Right ventricle myocardium inferior (tissue), 1 donor: Measurements from ENCODE around the gene UNC5A. TPM values are rescaled to one million over a fixed set of nuclear protein-coding genes. Genes with fewer than 3 reads are reported as not detected.

ENCODE experiments used
- ATAC-seq: fragments of 200-7000 bp; cut with Tn5 transposase; one replicate; pipeline ENCODE4 v1.9.1; 2020; ENCODE audit warnings: mild to moderate bottlenecking, moderate library complexity
- DNase-seq: peaks from one replicate; pipeline ENCODE4 v3.0.0; 2021; ENCODE audit errors: missing footprints
- intact Hi-C: fragments of 100-400 bp; cut with DNase I; formaldehyde crosslinking; loops from one replicate; pipeline ENCODE4 v1.11.0; 2022
- total RNA-seq: library from RNA; stranded (reverse); fragmentation: NEBNext Ultra II Directional; extraction: Animal tissue kit (Norgen Biotek cat#: 25700); gene quantifications from one replicate; pipeline ENCODE4 v1.2.1, GENCODE V29; 2021
- donor health status: DM: no; HTN: yes; CAD: no; lungs with severe emphysema.

Gene UNC5A
- total RNA-seq, 1 donor from 2014 or later = 0.08 TPM

DNA sequence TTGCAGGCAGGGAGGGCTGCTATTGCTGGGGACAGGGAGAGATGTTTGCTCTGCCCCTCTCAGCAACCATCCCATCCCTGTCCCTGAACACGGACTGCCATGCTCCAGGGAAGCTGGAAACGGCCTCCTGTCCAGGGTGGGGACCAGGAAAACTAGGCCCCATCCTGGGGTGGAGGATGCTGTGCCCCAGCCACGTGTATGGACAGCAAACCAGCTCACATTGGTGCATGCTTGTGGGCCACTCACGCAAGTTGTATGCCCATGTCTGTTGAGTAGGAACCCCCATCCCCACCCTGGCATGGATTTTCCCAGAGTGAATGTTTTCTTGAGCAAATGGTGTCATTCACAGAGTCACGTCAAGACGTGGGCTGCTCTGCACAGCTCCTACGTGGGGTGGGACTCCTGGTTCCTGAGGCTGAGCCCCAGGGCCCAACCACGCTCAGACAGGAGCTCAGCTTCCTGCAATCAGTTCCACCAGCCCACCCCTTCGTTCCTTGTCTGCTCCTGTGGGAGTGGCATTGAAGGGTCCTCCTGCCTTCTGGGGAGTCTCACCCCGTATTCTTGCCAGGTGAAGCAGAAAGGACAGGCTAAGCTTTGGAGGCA, 4.6 kb downstream of the UNC5A start:
- no peak for ATAC-seq
- peak; percentile 31 for DNase-seq
- intact Hi-C loops = loop anchor here (5.0 kb wide), 1 partner anchor 158 kb away; no protein-coding TSS in a partner anchor

GRCh38 chr5:176816043-176816745, 5.8 kb downstream of the UNC5A start:
- intact Hi-C loops = loop anchor here (5.0 kb wide), 1 partner anchor 159 kb away; no protein-coding TSS in a partner anchor
- ATAC-seq (no peak), DNase-seq (peak; percentile 22)

DNA sequence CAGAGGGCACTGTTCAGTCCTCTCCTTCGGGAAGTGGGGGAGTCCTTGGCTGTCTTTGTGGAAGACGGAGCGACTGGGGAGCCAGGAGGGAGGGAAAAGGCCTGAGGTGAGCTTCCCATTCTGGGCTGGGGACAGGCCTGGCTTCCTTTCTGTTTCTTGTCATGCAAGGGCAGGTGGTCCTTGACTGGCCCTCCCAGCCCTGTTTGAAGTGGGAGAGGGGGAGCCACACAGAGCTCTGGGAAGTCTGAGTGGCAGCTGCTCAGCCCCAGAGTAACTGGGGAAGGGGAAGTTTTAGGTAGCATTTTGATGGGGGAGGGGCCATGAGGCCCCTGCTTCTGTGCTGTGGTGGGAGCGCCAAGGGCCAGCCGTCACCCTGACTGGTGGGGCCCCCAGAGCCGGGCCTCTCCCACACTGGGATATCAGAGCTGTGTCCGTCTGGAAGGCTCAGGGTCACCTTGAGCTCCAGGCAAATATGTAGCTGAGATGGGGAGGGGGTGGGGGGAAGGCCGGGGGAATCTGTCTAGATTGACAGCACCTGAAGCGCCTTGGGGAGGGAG, 6.5 kb downstream of the UNC5A start:
- DNase-seq = peak; percentile 21
- ATAC-seq = no peak
- intact Hi-C loops = loop anchor here (5.0 kb wide), 1 partner anchor 160 kb away; no protein-coding TSS in a partner anchor

GRCh38 chr5:176817369-176817840, 7.0 kb downstream of the UNC5A start:
- DNase-seq = peak; percentile 25
- intact Hi-C loops = loop anchor here (5.0 kb wide), 1 partner anchor 160 kb away; no protein-coding TSS in a partner anchor
- ATAC-seq = no peak

GRCh38 chr5:176817841-176818377, 7.5 kb downstream of the UNC5A start:
- no peak for ATAC-seq
- DNase-seq = peak; percentile 72
- intact Hi-C loops = loop anchor here (5.0 kb wide), 1 partner anchor 161 kb away; no protein-coding TSS in a partner anchor

- ATAC-seq (no peak), DNase-seq (peak; percentile 22)
- intact Hi-C loops = loop anchor here (5.0 kb wide), 1 partner anchor 161 kb away; no protein-coding TSS in a partner anchor
Measured at GRCh38 chr5:176818391-176819098, 8.2 kb downstream of the UNC5A start.

GRCh38 chr5:176819476-176819875, 9.1 kb downstream of the UNC5A start:
- ATAC-seq (no peak), DNase-seq (peak; percentile 25)
- intact Hi-C loops = loop anchor here (5.0 kb wide), 1 partner anchor 162 kb away; no protein-coding TSS in a partner anchor

- DNase-seq = no peak
- intact Hi-C loops = no loop called here
- no peak for ATAC-seq
Measured at GRCh38 chr5:176820937-176821336, 10.6 kb downstream of the UNC5A start.

- intact Hi-C loops = no loop called here
- ATAC-seq (no peak), DNase-seq (no peak)
Measured at GRCh38 chr5:176821441-176821840, 11.1 kb downstream of the UNC5A start.

- ATAC-seq = no peak
- intact Hi-C loops = no loop called here
- no peak for DNase-seq
Measured at GRCh38 chr5:176822041-176822792, 11.9 kb downstream of the UNC5A start.

DNA sequence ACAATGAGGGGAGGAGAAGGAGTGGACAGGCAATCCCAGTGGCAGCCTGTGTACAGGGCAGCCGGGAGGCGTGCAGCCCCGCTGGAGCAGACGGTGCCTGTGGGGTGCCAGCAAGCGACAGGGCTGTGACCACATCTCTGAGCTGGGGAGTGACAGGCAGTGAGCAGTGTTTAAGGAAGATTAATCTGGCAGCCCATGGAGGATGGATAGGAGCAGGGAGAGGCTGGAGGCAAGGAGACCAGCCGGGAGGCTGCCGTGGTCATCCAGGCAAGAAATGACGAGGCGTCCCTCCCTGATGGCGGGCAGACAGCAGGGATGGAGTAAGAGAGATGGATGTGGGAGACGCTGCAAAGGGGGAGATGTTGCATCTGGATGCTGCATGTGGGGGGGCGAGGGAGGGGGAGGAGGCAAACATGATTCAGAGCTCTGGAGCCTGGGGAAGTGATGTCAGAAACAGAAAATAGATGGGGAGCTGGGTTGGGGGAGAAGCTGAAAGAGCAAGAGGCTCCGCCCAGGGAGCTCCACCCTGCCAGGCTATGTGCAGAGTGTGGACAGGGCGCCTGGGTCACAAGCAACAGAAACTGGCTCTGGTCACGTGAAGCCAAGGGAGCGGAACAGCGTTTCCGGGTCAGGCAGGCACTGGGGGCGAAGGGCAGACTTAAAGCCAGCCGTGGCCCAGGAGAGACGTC, 12.6 kb downstream of the UNC5A start:
- DNase-seq (no peak), ATAC-seq (no peak)
- intact Hi-C loops = no loop called here

GRCh38 chr5:176823869-176824412, 13.6 kb downstream of the UNC5A start:
- intact Hi-C loops = no loop called here
- no peak for ATAC-seq
- DNase-seq = no peak

GRCh38 chr5:176824604-176825003, 14.2 kb downstream of the UNC5A start:
- no peak for ATAC-seq

GRCh38 chr5:176825234-176825633, 14.9 kb downstream of the UNC5A start:
- no peak for ATAC-seq
- no peak for DNase-seq
- intact Hi-C loops = no loop called here

More at GRCh38 chr5:176824604-176825003, 14.2 kb downstream of the UNC5A start:
- intact Hi-C loops = no loop called here
- DNase-seq = no peak

GRCh38 chr5:176825957-176826356, 15.6 kb downstream of the UNC5A start:
- intact Hi-C loops = no loop called here
- DNase-seq = no peak
- no peak for ATAC-seq

DNA sequence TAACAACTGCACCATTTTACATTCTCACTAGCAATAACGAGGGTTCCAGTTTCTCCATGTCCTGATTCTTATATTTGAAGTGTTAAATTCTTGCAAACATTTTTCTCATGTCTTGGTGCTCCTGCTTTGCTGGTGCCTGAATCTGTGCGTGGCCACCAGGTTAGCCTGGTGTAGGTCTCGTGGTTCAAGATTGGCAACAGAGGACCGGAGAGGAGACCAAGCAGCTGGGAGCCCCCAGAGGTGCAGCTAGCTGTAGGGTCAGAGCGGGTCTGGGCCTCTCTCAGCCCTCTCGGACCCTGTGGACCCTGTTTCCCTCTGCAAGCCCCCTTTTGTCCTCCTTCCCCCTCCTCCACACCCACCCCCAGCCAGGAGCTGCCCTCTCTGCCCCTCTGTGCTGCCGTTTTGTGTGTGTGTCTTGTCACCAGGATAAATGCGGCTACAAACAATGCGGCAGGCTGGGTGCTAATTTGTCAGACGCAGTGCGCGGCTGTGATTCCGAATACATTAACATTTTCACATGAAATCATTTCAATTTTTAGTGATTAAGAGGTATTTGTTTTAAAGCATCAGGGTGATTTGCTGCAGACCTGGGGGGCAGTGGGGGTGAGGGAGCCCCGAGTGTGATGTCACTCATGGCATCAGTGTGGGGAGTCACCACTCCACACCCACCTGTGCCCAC, 17.5 kb downstream of the UNC5A start:
- DNase-seq (no peak), ATAC-seq (no peak)
- intact Hi-C loops = no loop called here

- intact Hi-C loops = no loop called here
- no peak for ATAC-seq
- no peak for DNase-seq
Measured at GRCh38 chr5:176829320-176829719, 19.0 kb downstream of the UNC5A start.
